H1 (cell line): ENCODE measurements around the gene RPUSD4. TPM values are rescaled to one million over a fixed set of nuclear protein-coding genes. Genes with fewer than 3 reads are reported as not detected.

Experiments used
- TAF7 ChIP-seq: optimal IDR thresholded peaks from 2 replicates; pipeline ENCODE3; 2011; ENCODE audit warnings: low read depth, mild to moderate bottlenecking, inconsistent platforms, low read length, moderate library complexity, borderline replicate concordance
- polyA plus RNA-seq, 7 experiments: library from polyadenylated mRNA; depleted of rRNA in 3 of 7; stranded (reverse) in 5 of 7; unstranded in 2 of 7; fragments of >200 nt in 5 of 7; fragments of 200-250 nt in 2 of 7; gene quantifications; 1 replicate in 5 of 7; 2 replicates in 1 of 7; 4 replicates in 1 of 7; pipeline versions ENCODE4 v1.2.1 to v1.2.3, GENCODE V29; 2011 to 2013; ENCODE audit warnings: missing spikeins in 2 of 7, mixed read lengths in 2 of 7
- total RNA-seq: library from RNA; stranded (reverse); fragmentation: NEBNext Ultra II Directional; extraction: Animal tissue kit (Norgen Biotek cat#: 25700); gene quantifications from 2 replicates; pipeline ENCODE4 v1.2.1, GENCODE V29; 2021

RPUSD4 gene
- total and polyA plus RNA-seq, 2 of the 8 experiments (the other 6 are each of a cell fraction or from before 2014, with no cell fraction given), result 36.1 to 50.7 TPM

DNA sequence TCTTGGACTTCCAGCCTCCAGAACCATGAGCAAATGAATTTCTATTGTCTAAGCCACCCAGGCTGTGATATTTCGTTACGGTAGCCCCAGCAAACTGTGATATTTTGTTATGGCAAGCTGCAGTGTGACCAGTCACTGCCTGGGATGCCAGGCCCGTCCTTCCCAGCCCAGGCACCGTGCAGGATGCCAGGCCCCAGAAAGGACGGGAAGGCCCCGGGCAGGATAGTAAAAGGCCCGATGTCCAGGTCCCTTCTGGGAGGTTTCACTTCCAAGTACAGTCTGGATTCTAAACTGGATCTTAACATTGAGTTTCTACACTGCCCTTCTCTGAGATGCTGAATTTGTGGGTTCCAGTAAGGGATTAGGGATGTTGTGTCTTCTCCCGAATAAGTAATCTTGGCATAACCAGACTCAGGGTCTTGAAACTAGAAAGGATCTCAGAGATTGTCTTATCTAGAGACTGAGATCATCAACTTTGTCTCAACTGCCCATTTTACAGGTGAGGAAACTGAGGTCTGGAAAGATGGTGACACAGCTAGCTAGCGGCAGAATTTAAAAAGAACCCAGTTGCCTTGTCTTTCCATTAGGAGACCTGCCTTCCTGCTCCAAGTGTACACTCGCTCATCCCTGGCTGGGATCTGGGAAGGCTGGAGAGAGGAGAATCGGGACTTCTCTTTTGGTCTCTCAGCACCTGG lies 19.9 kb downstream of the RPUSD4 start (continued):
- TF ChIP-seq TAF7, result no peak
